Uterus (tissue), 4 donors: ENCODE data around the gene CSNK2A1. TPM values are rescaled to one million over a fixed set of nuclear protein-coding genes. Genes with fewer than 3 reads are reported as not detected.

Experiments
- DNase-seq, 2 donors: peaks; one replicate each; pipeline ENCODE4 v3.0.0-alpha.2; 2019 to 2020
- H3K27ac ChIP-seq, 2 donors: fragments of 200-600 bp; sonication (generic); 1 replicate in 1 of 2; 2 replicates in 1 of 2; pipeline ENCODE4 v1.5.1; 2016 to 2018
- H3K27me3 ChIP-seq, 2 donors: fragments of 200-600 bp; sonication (generic); one replicate each; pipeline ENCODE4 v1.5.1; 2018 to 2019; ENCODE audit warnings: control low read depth in 1 of 2
- H3K36me3 ChIP-seq, 2 donors: fragments of 200-600 bp; sonication (generic); one replicate each; pipeline ENCODE4 v1.5.1; 2019; ENCODE audit warnings: control low read depth in 1 of 2
- H3K4me1 ChIP-seq, 2 donors: fragments of 200-600 bp; sonication (generic); one replicate each; pipeline ENCODE4 v1.5.1; 2018 to 2019; ENCODE audit warnings: control low read depth in 1 of 2
- H3K4me3 ChIP-seq, 2 donors: fragments of 200-600 bp; sonication (generic); 1 replicate in 1 of 2; 2 replicates in 1 of 2; pipeline ENCODE4 v1.5.1; 2018 to 2019; ENCODE audit warnings: mild to moderate bottlenecking in 1 of 2
- H3K9me3 ChIP-seq, 2 donors: fragments of 200-600 bp; sonication (generic); one replicate each; pipeline ENCODE4 v1.5.1; 2019; ENCODE audit warnings: control low read depth in 1 of 2
- POLR2A ChIP-seq, 2 donors: fragments of 450-650 bp; IDR thresholded peaks; one replicate each; pipeline ENCODE4 v1.6.1; 2016; ENCODE audit warnings: antibody characterized with exemption in 2 of 2, mild to moderate bottlenecking in 1 of 2, moderate library complexity in 1 of 2
- intact Hi-C: fragments of 100-400 bp; cut with DNase I; formaldehyde crosslinking; loops from one replicate; pipeline ENCODE4 v1.15.1; 2023; ENCODE audit warnings: low total_unique reads
- total RNA-seq, 4 donors: library from RNA; depleted of rRNA in 3 of 4; stranded (reverse); fragments of >200 nt in 3 of 4; gene quantifications; one replicate each; pipeline versions ENCODE4 v1.1.0 to v1.2.4, GENCODE V29; 2014 to 2023
- TF ChIP-seq, protein P1 (sequence below), 4 experiments: fragments of 200-600 bp in 2 of 4; fragments of 450-650 bp in 2 of 4; sonication (generic) in 2 of 4; IDR thresholded peaks; one replicate each; pipeline ENCODE4 v1.5.1; 2016 to 2019; ENCODE audit warnings: antibody characterized with exemption in 4 of 4, mild to moderate bottlenecking in 2 of 4, moderate library complexity in 1 of 4
- donor health status: DM: yes; HTN: yes; CAD: no.

Gene CSNK2A1
- total RNA-seq, 4 donors from 2014 or later = 48.2 to 207 (median 85.8) TPM

DNA sequence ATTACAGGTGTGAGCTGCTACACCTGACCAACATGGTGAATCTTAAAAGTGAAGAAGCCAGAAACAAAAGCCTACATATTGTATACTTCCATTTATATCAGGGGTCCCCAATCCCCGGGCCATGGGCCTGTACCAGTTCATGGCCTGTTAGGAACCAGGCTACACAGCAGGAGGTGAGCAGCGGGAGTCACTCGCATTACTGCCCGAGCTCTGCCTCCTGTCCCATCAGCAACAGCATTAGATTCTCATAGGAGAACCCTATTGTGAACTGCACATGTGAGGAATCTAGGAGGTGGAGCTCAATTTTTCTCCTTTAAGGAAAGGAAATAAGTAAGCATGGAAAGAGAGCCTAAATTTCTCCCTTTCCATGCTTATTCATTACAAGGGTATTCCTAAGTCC lies 21.7 kb downstream of the CSNK2A1 start:
- TF ChIP-seq, protein P1, sequence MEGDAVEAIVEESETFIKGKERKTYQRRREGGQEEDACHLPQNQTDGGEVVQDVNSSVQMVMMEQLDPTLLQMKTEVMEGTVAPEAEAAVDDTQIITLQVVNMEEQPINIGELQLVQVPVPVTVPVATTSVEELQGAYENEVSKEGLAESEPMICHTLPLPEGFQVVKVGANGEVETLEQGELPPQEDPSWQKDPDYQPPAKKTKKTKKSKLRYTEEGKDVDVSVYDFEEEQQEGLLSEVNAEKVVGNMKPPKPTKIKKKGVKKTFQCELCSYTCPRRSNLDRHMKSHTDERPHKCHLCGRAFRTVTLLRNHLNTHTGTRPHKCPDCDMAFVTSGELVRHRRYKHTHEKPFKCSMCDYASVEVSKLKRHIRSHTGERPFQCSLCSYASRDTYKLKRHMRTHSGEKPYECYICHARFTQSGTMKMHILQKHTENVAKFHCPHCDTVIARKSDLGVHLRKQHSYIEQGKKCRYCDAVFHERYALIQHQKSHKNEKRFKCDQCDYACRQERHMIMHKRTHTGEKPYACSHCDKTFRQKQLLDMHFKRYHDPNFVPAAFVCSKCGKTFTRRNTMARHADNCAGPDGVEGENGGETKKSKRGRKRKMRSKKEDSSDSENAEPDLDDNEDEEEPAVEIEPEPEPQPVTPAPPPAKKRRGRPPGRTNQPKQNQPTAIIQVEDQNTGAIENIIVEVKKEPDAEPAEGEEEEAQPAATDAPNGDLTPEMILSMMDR (IDR thresholded peaks at IDR 0.05) = no peak
- TF ChIP-seq POLR2A (IDR thresholded peaks at IDR 0.05) = no peak
- Histone ChIP-seq H3K27me3 (no peaks in the 10 kb centered on the region), H3K4me1 (no peaks in the 10 kb centered on the region), H3K4me3 (no peak overlapping the region), H3K36me3 (no peaks in the 10 kb centered on the region), H3K27ac (no peak overlapping the region), H3K9me3 (peaks cover 0 to 11% of the 10 kb centered on the region in 2 donors)
- intact Hi-C loops = no loop called here
- no peak for DNase-seq

DNA sequence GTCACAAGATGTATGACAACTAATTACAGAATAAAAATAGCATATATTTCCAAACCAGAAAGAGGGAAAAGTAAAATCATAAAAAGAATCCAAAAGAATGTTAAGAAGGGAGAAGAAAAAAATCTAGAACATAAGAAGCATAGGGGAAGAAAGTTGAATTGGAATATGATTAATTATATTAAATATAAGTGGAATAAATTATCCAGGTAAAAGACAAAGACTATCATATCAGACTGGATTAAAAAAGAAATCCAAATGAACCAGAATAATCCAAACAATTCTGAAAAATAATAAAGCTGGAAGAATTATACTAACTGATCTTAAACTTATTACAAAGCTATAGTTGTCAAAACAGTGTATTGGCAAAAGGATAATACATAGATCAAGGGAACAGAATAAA lies 23.6 kb downstream of the CSNK2A1 start:
- intact Hi-C loops = no loop called here
- no peak overlapping the region for H3K27ac ChIP-seq
- H3K4me3 ChIP-seq = no peak overlapping the region
- TF ChIP-seq POLR2A (IDR thresholded peaks at IDR 0.05) = no peak
- TF ChIP-seq, protein P1 (IDR thresholded peaks at IDR 0.05) = no peak
- no peaks in the 10 kb centered on the region for H3K36me3 ChIP-seq
- no peaks in the 10 kb centered on the region for H3K27me3 ChIP-seq
- peaks cover 0 to 11% of the 10 kb centered on the region in 2 donors for H3K9me3 ChIP-seq
- no peaks in the 10 kb centered on the region for H3K4me1 ChIP-seq
- DNase-seq = no peak

DNA sequence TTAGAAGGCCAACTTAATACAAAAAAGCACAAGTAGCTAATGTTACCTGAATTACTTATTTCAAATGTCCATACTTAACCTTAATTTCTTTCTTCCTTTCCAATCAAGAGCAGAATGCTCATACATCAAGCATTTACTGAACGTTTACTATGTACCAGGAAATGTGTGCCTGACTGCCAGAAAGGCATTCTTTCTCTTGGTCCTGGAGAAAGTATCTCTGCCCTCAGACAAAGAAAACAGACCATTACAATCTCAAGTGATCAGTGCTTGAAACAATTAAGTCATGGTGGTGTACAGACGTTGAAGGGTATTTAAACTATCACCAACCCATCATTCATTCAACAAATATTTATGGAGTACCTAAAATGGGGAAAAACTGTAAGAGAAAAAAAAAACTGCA lies 26.4 kb downstream of the CSNK2A1 start:
- H3K4me3 ChIP-seq = no peak overlapping the region
- TF ChIP-seq, protein P1 (IDR thresholded peaks at IDR 0.05) = no peak
- TF ChIP-seq POLR2A (IDR thresholded peaks at IDR 0.05) = no peak
- no peak overlapping the region for H3K27ac ChIP-seq
- H3K9me3 ChIP-seq = peaks cover 0 to 11% of the 10 kb centered on the region in 2 donors
- H3K36me3 ChIP-seq = no peaks in the 10 kb centered on the region
- H3K4me1 ChIP-seq = no peaks in the 10 kb centered on the region
- no peak for DNase-seq
- no peaks in the 10 kb centered on the region for H3K27me3 ChIP-seq
- intact Hi-C loops = no loop called here

DNA sequence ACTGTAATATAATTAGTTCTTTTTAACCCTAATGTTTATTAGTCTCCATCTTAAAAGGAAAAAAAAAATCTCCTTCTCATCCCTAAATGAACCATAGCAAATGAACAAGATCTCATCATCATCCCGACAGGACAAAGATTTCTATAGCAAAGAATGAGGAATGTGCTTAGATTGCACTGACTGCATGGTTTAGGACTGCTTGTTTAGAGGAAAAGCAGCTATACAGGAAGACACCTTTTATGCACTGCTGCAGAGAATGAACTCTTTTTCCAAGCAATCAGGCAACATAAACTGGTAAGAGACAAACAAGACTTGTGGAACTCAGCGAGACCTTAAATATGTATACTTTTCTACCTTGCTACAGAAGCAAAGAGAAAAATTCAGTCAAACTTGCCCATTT lies 26.8 kb downstream of the CSNK2A1 start:
- intact Hi-C loops = no loop called here
- no peaks in the 10 kb centered on the region for H3K27me3 ChIP-seq
- no peak overlapping the region for H3K4me3 ChIP-seq
- no peak for TF ChIP-seq POLR2A (IDR thresholded peaks at IDR 0.05)
- TF ChIP-seq, protein P1 (IDR thresholded peaks at IDR 0.05) = no peak
- no peak overlapping the region for H3K27ac ChIP-seq
- H3K9me3 ChIP-seq = peaks cover 0 to 11% of the 10 kb centered on the region in 2 donors
- H3K36me3 ChIP-seq = no peaks in the 10 kb centered on the region
- no peak for DNase-seq
- no peaks in the 10 kb centered on the region for H3K4me1 ChIP-seq

DNA sequence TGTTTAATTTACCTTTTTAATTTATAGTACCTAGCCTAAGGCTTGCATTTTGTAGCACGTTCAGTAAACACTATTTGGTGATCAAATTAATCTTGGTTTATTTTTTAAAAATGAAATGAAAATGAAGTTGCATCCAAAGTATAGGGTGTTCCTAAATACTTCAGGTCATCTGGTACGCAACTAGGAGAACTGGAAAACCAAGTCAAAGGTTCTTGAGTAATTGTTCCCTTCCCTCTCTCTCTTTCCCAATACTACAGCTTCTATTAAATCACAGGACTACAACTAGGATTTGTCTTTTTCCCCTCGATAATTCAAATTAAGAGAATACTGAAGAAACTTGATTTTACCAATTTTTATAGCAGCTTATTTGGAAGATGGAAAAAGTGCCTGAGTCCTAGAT lies 27.9 kb downstream of the CSNK2A1 start:
- no peaks in the 10 kb centered on the region for H3K4me1 ChIP-seq
- DNase-seq = no peak
- no peaks in the 10 kb centered on the region for H3K36me3 ChIP-seq
- peaks cover 0 to 10% of the 10 kb centered on the region in 2 donors for H3K9me3 ChIP-seq
- intact Hi-C loops = no loop called here
- TF ChIP-seq, protein P1 (IDR thresholded peaks at IDR 0.05) = no peak
- TF ChIP-seq POLR2A (IDR thresholded peaks at IDR 0.05) = no peak
- H3K27me3 ChIP-seq = no peaks in the 10 kb centered on the region
- no peak overlapping the region for H3K4me3 ChIP-seq
- no peak overlapping the region for H3K27ac ChIP-seq
